GM19324 (cell line): ENCODE results near the gene CXCL1.

Experiments used
- ATAC-seq: cut with Tn5 transposase; IDR thresholded peaks from one replicate; pipeline ENCODE4 v1.9.1; 2021; ENCODE audit warnings: mild to moderate bottlenecking, moderate library complexity; ENCODE audit not compliant: unreplicated experiment, low FRiP score

The CXCL1 gene

GRCh38 chr4:73850261-73850970, 18.8 kb upstream of the CXCL1 start:
- ATAC-seq, result no peak

- ATAC-seq, result no peak
Measured at GRCh38 chr4:73851293-73851692, 17.9 kb upstream of the CXCL1 start.

DNA sequence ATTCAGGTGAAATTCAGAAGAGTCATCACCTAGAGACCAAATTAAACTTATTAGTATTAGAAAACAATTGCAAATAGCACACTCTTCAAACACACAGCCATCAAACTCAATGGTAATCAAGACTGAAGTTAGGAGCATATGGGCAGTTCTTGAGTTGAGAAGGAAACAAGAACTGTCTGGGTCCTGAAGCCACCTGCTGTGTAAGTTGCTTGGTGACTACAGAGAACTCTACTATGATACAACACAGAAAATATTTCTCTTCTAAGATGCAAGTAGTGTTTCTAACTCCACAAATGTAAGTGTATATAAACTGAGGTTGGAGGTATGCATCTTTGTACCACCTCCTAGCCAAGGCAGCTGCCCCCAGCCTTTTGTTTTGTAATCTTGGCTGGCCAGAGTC, 16.4 kb upstream of the CXCL1 start:
- ATAC-seq, result no peak

DNA sequence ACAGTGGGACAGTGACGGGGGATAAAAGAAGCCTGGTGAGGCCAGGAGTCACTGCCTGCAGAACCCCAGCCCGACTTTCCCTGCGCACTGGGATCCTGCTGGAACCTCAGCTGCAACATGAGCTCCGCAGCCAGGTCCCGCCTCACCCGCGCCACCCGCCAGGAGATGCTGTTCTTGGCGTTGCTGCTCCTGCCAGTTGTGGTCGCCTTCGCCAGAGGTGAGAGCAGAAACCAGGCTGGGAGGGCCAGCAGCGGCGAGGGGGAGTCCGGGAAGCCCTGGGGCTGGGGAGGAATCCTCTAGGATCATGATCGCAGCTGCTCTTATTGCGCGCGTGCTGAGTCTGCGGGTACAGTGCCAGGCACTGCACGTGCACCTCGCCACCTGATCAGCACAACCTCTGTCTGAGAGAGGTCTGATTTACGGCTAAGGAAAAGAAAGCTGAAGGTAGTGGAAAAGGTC, 15.9 kb upstream of the CXCL1 start, which contains the start of gene PF4V1:
Gene PF4V1, plus strand, starts transcription at position 51 of the 459 bp plus-strand sequence. Its CDS starts 67 bp downstream, at position 118.
- ATAC-seq, result no peak

GRCh38 chr4:73853718-73854473, 15.3 kb upstream of the CXCL1 start:
- ATAC-seq, result no peak

DNA sequence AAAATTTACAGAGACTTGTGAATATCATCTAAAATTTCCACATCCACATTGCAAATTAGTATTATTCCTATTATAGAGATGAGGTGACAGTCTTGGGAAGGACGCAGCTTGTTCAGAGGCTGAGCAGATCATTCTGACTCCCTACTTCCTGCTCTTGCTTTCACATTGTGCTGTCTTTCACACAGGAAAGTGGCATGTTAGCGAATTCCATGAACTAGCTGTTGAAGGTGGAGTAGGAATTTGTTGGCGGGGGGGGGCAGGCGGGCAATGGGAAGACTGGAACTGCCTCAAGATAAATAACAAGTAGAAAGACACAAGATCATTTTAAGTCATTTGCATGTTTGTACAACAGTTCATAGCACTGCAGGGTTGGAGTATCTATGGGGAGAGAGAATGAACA, 13.8 kb upstream of the CXCL1 start:
- no peak for ATAC-seq

GRCh38 chr4:73856518-73856917, 12.7 kb upstream of the CXCL1 start:
- no peak for ATAC-seq

DNA sequence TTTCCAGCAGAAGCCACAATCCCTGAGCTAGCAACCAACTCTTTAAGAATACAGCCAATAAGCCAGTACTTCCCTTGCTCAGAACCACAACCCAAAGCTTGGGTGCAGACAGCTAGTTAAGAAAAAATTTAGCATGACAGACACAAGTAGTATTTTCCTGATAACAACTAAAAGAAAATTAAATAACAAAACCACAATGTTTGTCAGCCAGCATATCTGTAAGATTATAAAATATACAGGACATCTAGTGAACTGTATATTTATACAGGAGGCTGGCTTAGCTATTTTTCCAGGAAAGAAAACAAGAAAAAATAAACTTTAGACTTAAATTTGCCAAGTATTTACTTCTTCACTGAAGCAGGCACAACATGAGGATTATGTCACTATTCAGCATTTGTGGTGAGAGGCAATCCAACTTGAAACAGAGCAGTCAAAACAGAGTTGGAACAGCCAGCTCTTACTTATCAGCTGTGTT, 9.5 kb upstream of the CXCL1 start:
- ATAC-seq, result no peak

GRCh38 chr4:73860181-73860580, 9.0 kb upstream of the CXCL1 start:
- ATAC-seq, result no peak

DNA sequence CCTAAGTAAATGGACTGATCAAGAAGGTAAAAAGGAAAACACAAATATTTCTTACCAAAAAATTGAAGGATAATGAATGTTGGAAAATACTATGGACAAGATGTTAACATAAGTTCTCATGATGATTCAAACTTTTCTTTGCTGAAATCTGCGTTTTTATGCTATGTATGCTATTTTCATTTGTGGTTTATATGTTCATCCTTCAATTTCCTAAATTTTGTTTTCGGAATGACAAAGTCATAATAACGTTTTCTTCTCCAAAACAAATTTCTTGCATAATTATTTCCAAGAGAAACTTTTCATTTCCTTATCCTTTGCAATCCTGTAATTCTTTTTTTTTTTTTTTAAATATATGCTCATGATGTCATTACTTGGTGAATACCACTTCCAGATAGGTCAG, 8.3 kb upstream of the CXCL1 start:
- no peak for ATAC-seq

GRCh38 chr4:73862322-73862721, 6.9 kb upstream of the CXCL1 start:
- ATAC-seq, result no peak

GRCh38 chr4:73864365-73864764, 4.8 kb upstream of the CXCL1 start:
- no peak for ATAC-seq

DNA sequence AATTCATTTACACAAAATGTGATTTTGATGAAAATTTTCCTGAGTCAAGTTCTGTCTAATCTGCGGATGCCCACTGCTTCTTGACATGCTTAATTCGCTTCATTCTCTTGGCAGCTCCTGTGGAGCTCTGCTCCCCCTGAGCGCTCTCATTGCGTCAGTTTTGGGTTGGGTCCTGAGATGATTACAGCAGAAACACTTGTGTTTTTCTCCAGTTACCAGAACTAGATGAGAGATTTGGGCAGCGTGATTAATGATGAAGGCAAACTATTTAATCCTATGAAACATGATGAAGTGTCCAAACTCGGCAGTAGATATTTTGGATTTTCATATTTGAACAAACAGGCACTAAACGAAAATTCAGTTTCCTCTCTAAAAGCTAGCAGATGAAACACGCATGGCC, 4.2 kb upstream of the CXCL1 start:
- no peak for ATAC-seq

DNA sequence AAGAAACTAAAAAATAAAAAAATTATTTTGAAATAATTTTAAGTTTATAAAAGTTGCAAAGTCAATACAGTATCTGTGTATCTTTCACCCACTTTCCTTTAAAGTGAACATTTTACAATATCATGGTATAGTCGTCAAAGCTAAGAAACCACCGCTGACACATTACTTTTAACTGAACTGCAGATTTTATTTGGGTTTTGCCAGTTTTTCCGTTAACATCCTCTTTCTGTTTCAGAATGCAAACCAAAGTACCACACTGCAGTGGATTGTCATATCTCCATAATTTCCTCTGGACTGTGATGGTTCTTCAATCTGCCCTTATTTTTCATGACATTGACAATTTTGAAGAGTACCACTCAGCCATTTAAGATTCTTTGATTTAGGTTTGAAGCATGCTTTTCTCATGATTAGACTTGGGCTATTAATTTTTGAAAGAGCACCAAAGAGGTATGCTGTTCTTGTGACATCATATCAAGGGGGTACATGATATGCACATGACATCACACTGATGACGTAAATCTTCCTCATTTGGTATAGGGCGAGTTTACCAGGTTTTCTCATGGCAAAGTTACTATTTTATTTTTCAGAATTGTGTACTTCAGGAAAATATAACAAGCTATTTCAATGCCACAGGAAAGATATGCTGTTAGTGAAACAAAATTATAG, 3.6 kb upstream of the CXCL1 start:
- ATAC-seq, result no peak

DNA sequence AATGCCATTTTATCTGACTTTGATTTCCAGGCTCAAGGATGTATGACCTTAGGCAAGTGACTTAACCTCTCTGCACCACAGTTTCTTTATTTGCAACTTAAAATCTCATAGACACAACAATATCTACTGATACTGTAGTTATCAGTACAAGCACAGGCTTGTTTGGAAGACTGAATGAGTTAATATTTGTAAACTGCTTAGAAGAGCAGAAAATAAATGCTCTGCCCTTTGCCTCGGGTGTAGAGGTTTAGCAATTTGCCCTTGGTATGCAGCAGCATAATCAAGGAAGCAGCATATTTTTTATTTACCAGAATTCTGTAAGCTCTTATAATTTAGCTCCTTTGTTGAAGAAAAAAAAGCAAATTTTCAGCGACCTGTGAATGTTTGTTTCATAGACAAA, 2.9 kb upstream of the CXCL1 start:
- ATAC-seq, result no peak

- ATAC-seq, result no peak
Measured at GRCh38 chr4:73867783-73868182, 1.4 kb upstream of the CXCL1 start.

GRCh38 chr4:73868206-73869129, 725 bp upstream of the CXCL1 start:
- ATAC-seq, result no peak

DNA sequence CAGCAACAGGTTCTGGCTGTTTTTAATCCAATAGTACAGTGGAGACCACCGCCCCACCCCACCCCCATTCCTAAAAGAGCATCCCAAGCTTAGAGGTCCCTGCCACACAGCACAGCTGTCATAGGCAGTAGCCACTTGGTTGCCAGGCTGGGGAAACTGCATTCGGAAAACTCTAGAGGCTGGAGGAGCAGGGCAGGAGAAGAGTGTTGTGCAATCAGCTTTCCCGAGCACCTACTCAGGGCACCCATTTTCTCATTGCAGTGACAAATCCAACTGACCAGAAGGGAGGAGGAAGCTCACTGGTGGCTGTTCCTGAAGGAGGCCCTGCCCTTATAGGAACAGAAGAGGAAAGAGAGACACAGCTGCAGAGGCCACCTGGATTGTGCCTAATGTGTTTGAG, 1.1 kb downstream of the CXCL1 start:
- no peak for ATAC-seq

GRCh38 chr4:73870768-73871167, 1.6 kb downstream of the CXCL1 start:
- ATAC-seq, result no peak
